Central memory CD8-positive, alpha-beta T cell (primary cell): ENCODE results near the gene C3orf70.

Source experiments
- ATAC-seq: fragments of 150-1000 bp; cut with Tn5 transposase; replicated peaks from 2 replicates; pipeline ENCODE4 v1.10.0; 2022; ENCODE audit warnings: mild to moderate bottlenecking, moderate FRiP score, moderate number of reproducible peaks; ENCODE audit not compliant: poor library complexity, severe bottlenecking; ENCODE audit errors: extremely low read depth
- DNase-seq, 2 donors: peaks; one replicate each; pipeline ENCODE4 v3.0.0; 2021; ENCODE audit warnings: low spot score in 2 of 2
- H3K27ac Mint-ChIP-seq: one replicate; pipeline ENCODE4 v1.8.0; 2022; ENCODE audit warnings: low read depth, mild to moderate bottlenecking, moderate library complexity, mixed read lengths
- H3K27me3 Mint-ChIP-seq: one replicate; pipeline ENCODE4 v1.8.0; 2022; ENCODE audit warnings: mixed read lengths
- H3K36me3 Mint-ChIP-seq: one replicate; pipeline ENCODE4 v1.8.0; 2022; ENCODE audit warnings: mild to moderate bottlenecking, moderate library complexity, mixed read lengths; ENCODE audit not compliant: insufficient read depth
- H3K4me1 Mint-ChIP-seq: one replicate; pipeline ENCODE4 v1.8.0; 2022; ENCODE audit warnings: mixed read lengths
- H3K4me3 Mint-ChIP-seq: one replicate; pipeline ENCODE4 v1.8.0; 2022; ENCODE audit warnings: mild to moderate bottlenecking, moderate library complexity, mixed read lengths
- H3K9me3 Mint-ChIP-seq: one replicate; pipeline ENCODE4 v1.8.0; 2022; ENCODE audit warnings: mixed read lengths

Gene C3orf70

GRCh38 chr3:185056908-185057307 lies 96.0 kb downstream of the C3orf70 start:
- Mint-ChIP-seq H3K27ac (no peak overlapping the region), H3K36me3 (peaks cover 21% of the 10 kb centered on the region), H3K4me1 (no peaks in the 10 kb centered on the region), H3K27me3 (no peaks in the 10 kb centered on the region), H3K9me3 (peaks cover 37% of the 10 kb centered on the region), H3K4me3 (no peak overlapping the region)
- DNase-seq (no peak), ATAC-seq (no peak)

GRCh38 chr3:185052631-185053030 lies 100.2 kb downstream of the C3orf70 start:
- DNase-seq (no peak), ATAC-seq (no peak)
- no peaks in the 10 kb centered on the region for H3K27me3 Mint-ChIP-seq
- H3K36me3 Mint-ChIP-seq: peaks cover 37% of the 10 kb centered on the region
- H3K4me3 Mint-ChIP-seq: no peak overlapping the region
- H3K27ac Mint-ChIP-seq: no peak overlapping the region
- H3K4me1 Mint-ChIP-seq: no peaks in the 10 kb centered on the region
- peaks cover 18% of the 10 kb centered on the region for H3K9me3 Mint-ChIP-seq

- no peaks in the 10 kb centered on the region for H3K27me3 Mint-ChIP-seq
These were observed 101.1 kb downstream of the C3orf70 start for GRCh38 chr3:185051801-185052200.

GRCh38 chr3:185049710-185050109 lies 103.2 kb downstream of the C3orf70 start:
- ATAC-seq (no peak), DNase-seq (no peak)
- H3K4me1 Mint-ChIP-seq: no peaks in the 10 kb centered on the region
- no peak overlapping the region for H3K27ac Mint-ChIP-seq
- no peak overlapping the region for H3K4me3 Mint-ChIP-seq
- peaks cover 37% of the 10 kb centered on the region for H3K36me3 Mint-ChIP-seq
- H3K27me3 Mint-ChIP-seq: no peaks in the 10 kb centered on the region
- H3K9me3 Mint-ChIP-seq: no peaks in the 10 kb centered on the region

More at GRCh38 chr3:185051801-185052200, 101.1 kb downstream of the C3orf70 start:
- peaks cover 13% of the 10 kb centered on the region for H3K9me3 Mint-ChIP-seq
- no peak overlapping the region for H3K27ac Mint-ChIP-seq
- H3K36me3 Mint-ChIP-seq: peaks cover 37% of the 10 kb centered on the region
- no peak overlapping the region for H3K4me3 Mint-ChIP-seq
- H3K4me1 Mint-ChIP-seq: no peaks in the 10 kb centered on the region
- ATAC-seq (no peak), DNase-seq (no peak)

GRCh38 chr3:185046603-185047002 lies 106.3 kb downstream of the C3orf70 start:
- Mint-ChIP-seq H3K4me1 (no peaks in the 10 kb centered on the region), H3K9me3 (no peaks in the 10 kb centered on the region), H3K27me3 (no peaks in the 10 kb centered on the region), H3K36me3 (peaks cover 17% of the 10 kb centered on the region), H3K27ac (no peak overlapping the region), H3K4me3 (no peak overlapping the region)
- DNase-seq (no peak), ATAC-seq (no peak)

GRCh38 chr3:185046164-185046515 lies 106.7 kb downstream of the C3orf70 start:
- Mint-ChIP-seq H3K36me3 (peaks cover 16% of the 10 kb centered on the region), H3K4me1 (no peaks in the 10 kb centered on the region)

GRCh38 chr3:185042312-185043050 lies 110.4 kb downstream of the C3orf70 start:
- Mint-ChIP-seq H3K9me3 (peaks cover 8% of the 10 kb centered on the region), H3K27ac (no peak overlapping the region), H3K36me3 (peaks cover 2% of the 10 kb centered on the region), H3K27me3 (no peaks in the 10 kb centered on the region), H3K4me1 (peaks cover 7% of the 10 kb centered on the region), H3K4me3 (no peak overlapping the region)
- DNase-seq (no peak), ATAC-seq (no peak)

More at GRCh38 chr3:185046164-185046515, 106.7 kb downstream of the C3orf70 start:
- H3K9me3 Mint-ChIP-seq: no peaks in the 10 kb centered on the region
- H3K4me3 Mint-ChIP-seq: no peak overlapping the region
- H3K27ac Mint-ChIP-seq: no peak overlapping the region
- H3K27me3 Mint-ChIP-seq: no peaks in the 10 kb centered on the region
- ATAC-seq (no peak), DNase-seq (no peak)

GRCh38 chr3:185041540-185041939 lies 111.3 kb downstream of the C3orf70 start:
- Mint-ChIP-seq H3K27ac (no peak overlapping the region), H3K4me1 (peaks cover 7% of the 10 kb centered on the region), H3K4me3 (no peak overlapping the region), H3K9me3 (peaks cover 11% of the 10 kb centered on the region), H3K36me3 (peaks cover 2% of the 10 kb centered on the region), H3K27me3 (no peaks in the 10 kb centered on the region)
- no peak for ATAC-seq
- DNase-seq: no peak

- H3K4me3 Mint-ChIP-seq: no peak overlapping the region
- H3K9me3 Mint-ChIP-seq: peaks cover 11% of the 10 kb centered on the region
- H3K4me1 Mint-ChIP-seq: peaks cover 7% of the 10 kb centered on the region
- no peak overlapping the region for H3K27ac Mint-ChIP-seq
- no peak for ATAC-seq
- peaks cover 4% of the 10 kb centered on the region for H3K36me3 Mint-ChIP-seq
- no peaks in the 10 kb centered on the region for H3K27me3 Mint-ChIP-seq
- DNase-seq: no peak
These were observed 112.4 kb downstream of the C3orf70 start for GRCh38 chr3:185040425-185040824.

- peaks cover 7% of the 10 kb centered on the region for H3K4me1 Mint-ChIP-seq
- no peaks in the 10 kb centered on the region for H3K27me3 Mint-ChIP-seq
- ATAC-seq (no peak), DNase-seq (no peak)
- H3K36me3 Mint-ChIP-seq: peaks cover 4% of the 10 kb centered on the region
- no peak overlapping the region for H3K27ac Mint-ChIP-seq
- no peak overlapping the region for H3K4me3 Mint-ChIP-seq
- peaks cover 11% of the 10 kb centered on the region for H3K9me3 Mint-ChIP-seq
These were observed 115.1 kb downstream of the C3orf70 start for GRCh38 chr3:185037801-185038200.

GRCh38 chr3:185030951-185031350 lies 121.9 kb downstream of the C3orf70 start:
- no peak overlapping the region for H3K27ac Mint-ChIP-seq
- H3K27me3 Mint-ChIP-seq: no peaks in the 10 kb centered on the region
- H3K4me3 Mint-ChIP-seq: no peak overlapping the region
- no peak for ATAC-seq
- no peak for DNase-seq
- no peaks in the 10 kb centered on the region for H3K9me3 Mint-ChIP-seq
- H3K4me1 Mint-ChIP-seq: no peaks in the 10 kb centered on the region
- H3K36me3 Mint-ChIP-seq: peaks cover 9% of the 10 kb centered on the region

- Mint-ChIP-seq H3K9me3 (no peaks in the 10 kb centered on the region), H3K36me3 (peaks cover 8% of the 10 kb centered on the region), H3K27ac (no peak overlapping the region), H3K4me3 (no peak overlapping the region), H3K27me3 (no peaks in the 10 kb centered on the region), H3K4me1 (no peaks in the 10 kb centered on the region)
- DNase-seq (no peak), ATAC-seq (no peak)
These were observed 122.5 kb downstream of the C3orf70 start for GRCh38 chr3:185030399-185030798.

GRCh38 chr3:185029086-185029485 lies 123.8 kb downstream of the C3orf70 start:
- H3K36me3 Mint-ChIP-seq: peaks cover 11% of the 10 kb centered on the region
- no peak for DNase-seq
- no peak overlapping the region for H3K4me3 Mint-ChIP-seq
- H3K27ac Mint-ChIP-seq: no peak overlapping the region
- no peaks in the 10 kb centered on the region for H3K4me1 Mint-ChIP-seq
- no peaks in the 10 kb centered on the region for H3K9me3 Mint-ChIP-seq
- no peaks in the 10 kb centered on the region for H3K27me3 Mint-ChIP-seq
- no peak for ATAC-seq
